DND-41 (cell line): ENCODE data around the gene HEY2.

ENCODE experiments used
- ATAC-seq: fragments of 200-7000 bp; cut with Tn5 transposase; 3 replicates; pipeline ENCODE4 v1.9.1; 2021; ENCODE audit warnings: low read depth; ENCODE audit not compliant: insufficient read depth
- DNase-seq: peaks from one replicate; pipeline ENCODE4 v3.0.0-alpha.2; 2020
- H2AFZ ChIP-seq: 2 replicates; pipeline ENCODE4 v1.6.0; 2012; ENCODE audit warnings: low read depth, low read length
- H3K27ac ChIP-seq: 2 replicates; pipeline ENCODE4 v1.5.1; 2012; ENCODE audit warnings: low read length, inconsistent platforms
- H3K27me3 ChIP-seq: fragments of 200-600 bp; sonication (generic); 2 replicates; pipeline ENCODE4 v1.6.0; 2012; ENCODE audit warnings: low read length, mild to moderate bottlenecking, inconsistent platforms; ENCODE audit not compliant: insufficient read depth, poor library complexity
- H3K36me3 ChIP-seq: 2 replicates; pipeline ENCODE4 v1.5.1; 2012; ENCODE audit warnings: low read length, inconsistent platforms; ENCODE audit not compliant: insufficient read depth
- H3K4me1 ChIP-seq: 2 replicates; pipeline ENCODE4 v1.5.1; 2012; ENCODE audit warnings: mild to moderate bottlenecking, low read length; ENCODE audit not compliant: insufficient read depth
- H3K4me2 ChIP-seq: 2 replicates; pipeline ENCODE4 v1.6.0; 2012; ENCODE audit warnings: mild to moderate bottlenecking, moderate library complexity, low read length, inconsistent platforms; ENCODE audit not compliant: insufficient read depth
- H3K4me3 ChIP-seq, 2 experiments: fragments of 200-600 bp in 1 of 2; shearing (Covaris generic) in 1 of 2; 2 replicates each; pipeline ENCODE4 v1.5.1; 2012 to 2016; ENCODE audit warnings: inconsistent platforms in 2 of 2, low read length in 2 of 2, mild to moderate bottlenecking in 2 of 2, low read depth in 1 of 2, moderate library complexity in 1 of 2
- H3K79me2 ChIP-seq: 2 replicates; pipeline ENCODE4 v1.6.0; 2012; ENCODE audit warnings: low read length, inconsistent platforms; ENCODE audit not compliant: insufficient read depth
- H3K9ac ChIP-seq: 2 replicates; pipeline ENCODE4 v1.6.0; 2012; ENCODE audit warnings: low read depth, mild to moderate bottlenecking, inconsistent platforms, low read length, moderate library complexity
- H3K9me3 ChIP-seq: 2 replicates; pipeline ENCODE4 v1.5.1; 2012; ENCODE audit warnings: low read length, moderate library complexity, mild to moderate bottlenecking, inconsistent platforms; ENCODE audit not compliant: insufficient read depth, severe bottlenecking
- H4K20me1 ChIP-seq: 2 replicates; pipeline ENCODE4 v1.6.0; 2012; ENCODE audit warnings: low read length; ENCODE audit not compliant: insufficient read depth
- EZH2 ChIP-seq: IDR thresholded peaks from 3 replicates; pipeline ENCODE4 v1.6.1; 2012; ENCODE audit warnings: borderline replicate concordance, low read depth, mild to moderate bottlenecking, moderate library complexity, low read length, inconsistent platforms; ENCODE audit not compliant: severe bottlenecking
- TF ChIP-seq, protein P1 (sequence below): IDR thresholded peaks from 2 replicates; pipeline ENCODE4 v1.5.1; 2012; ENCODE audit warnings: borderline replicate concordance, low read length, moderate library complexity, mild to moderate bottlenecking; ENCODE audit not compliant: poor library complexity, severe bottlenecking; ENCODE audit errors: extremely low read depth

The HEY2 gene

GRCh38 chr6:125809570-125810170 is 60.2 kb downstream of the HEY2 start:
- no peak overlapping the region for H3K9ac ChIP-seq
- no peak overlapping the region for H2AFZ ChIP-seq
- H3K9me3 ChIP-seq, result no peaks in the 10 kb centered on the region
- TF ChIP-seq, protein P1, sequence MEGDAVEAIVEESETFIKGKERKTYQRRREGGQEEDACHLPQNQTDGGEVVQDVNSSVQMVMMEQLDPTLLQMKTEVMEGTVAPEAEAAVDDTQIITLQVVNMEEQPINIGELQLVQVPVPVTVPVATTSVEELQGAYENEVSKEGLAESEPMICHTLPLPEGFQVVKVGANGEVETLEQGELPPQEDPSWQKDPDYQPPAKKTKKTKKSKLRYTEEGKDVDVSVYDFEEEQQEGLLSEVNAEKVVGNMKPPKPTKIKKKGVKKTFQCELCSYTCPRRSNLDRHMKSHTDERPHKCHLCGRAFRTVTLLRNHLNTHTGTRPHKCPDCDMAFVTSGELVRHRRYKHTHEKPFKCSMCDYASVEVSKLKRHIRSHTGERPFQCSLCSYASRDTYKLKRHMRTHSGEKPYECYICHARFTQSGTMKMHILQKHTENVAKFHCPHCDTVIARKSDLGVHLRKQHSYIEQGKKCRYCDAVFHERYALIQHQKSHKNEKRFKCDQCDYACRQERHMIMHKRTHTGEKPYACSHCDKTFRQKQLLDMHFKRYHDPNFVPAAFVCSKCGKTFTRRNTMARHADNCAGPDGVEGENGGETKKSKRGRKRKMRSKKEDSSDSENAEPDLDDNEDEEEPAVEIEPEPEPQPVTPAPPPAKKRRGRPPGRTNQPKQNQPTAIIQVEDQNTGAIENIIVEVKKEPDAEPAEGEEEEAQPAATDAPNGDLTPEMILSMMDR, result no peak
- TF ChIP-seq EZH2, result no peak
- H3K79me2 ChIP-seq, result peaks cover 37% of the 10 kb centered on the region
- peaks cover 6% of the 10 kb centered on the region for H3K4me1 ChIP-seq
- no peak overlapping the region for H3K4me2 ChIP-seq
- peaks cover 13% of the 10 kb centered on the region; the same call in 1 of the 2 replicates for H4K20me1 ChIP-seq
- no peak for DNase-seq
- no peak overlapping the region for H3K4me3 ChIP-seq
- H3K36me3 ChIP-seq, result 0 out of 2 replicates have a peak, but pooled peaks cover 3% of the 10 kb centered on the region
- no peaks in the 10 kb centered on the region for H3K27me3 ChIP-seq
- H3K27ac ChIP-seq, result no peak overlapping the region
- no peak for ATAC-seq

- peaks cover 13% of the 10 kb centered on the region; the same call in 1 of the 2 replicates for H4K20me1 ChIP-seq
- ATAC-seq (no peak), DNase-seq (no peak)
- H3K27ac ChIP-seq, result no peak overlapping the region
- no peaks in the 10 kb centered on the region for H3K9me3 ChIP-seq
- H3K4me1 ChIP-seq, result peaks cover 6% of the 10 kb centered on the region
- H3K4me2 ChIP-seq, result no peak overlapping the region
- no peak overlapping the region for H3K9ac ChIP-seq
- no peak overlapping the region for H3K4me3 ChIP-seq
- peaks cover 35% of the 10 kb centered on the region for H3K79me2 ChIP-seq
- no peak for TF ChIP-seq EZH2
- H2AFZ ChIP-seq, result no peak overlapping the region
- H3K27me3 ChIP-seq, result no peaks in the 10 kb centered on the region
- H3K36me3 ChIP-seq, result 0 out of 2 replicates have a peak, but pooled peaks cover 6% of the 10 kb centered on the region
These were observed 61.0 kb downstream of the HEY2 start for GRCh38 chr6:125810445-125810844.
